K562 (cell line): Measurements from ENCODE around the gene CHSY1. TPM values are rescaled to one million over a fixed set of nuclear protein-coding genes. Genes with fewer than 3 reads are reported as not detected.
A peak's percentile ranks its signal among the peaks of the same experiment; 100 is the strongest.

Experiments used
- ETV5 ChIP-seq: sonication (generic); formaldehyde crosslinking; IDR thresholded peaks from 2 replicates; pipeline ENCODE4 v1.4.0; 2020; ENCODE audit warnings: low read depth, mild to moderate bottlenecking, missing genetic modification reagents
- HNRNPL ChIP-seq: fragments of 200-400 bp; formaldehyde crosslinking; IDR thresholded peaks from 2 replicates; pipeline ENCODE4 v1.6.1; 2017; ENCODE audit warnings: low read depth, mild to moderate bottlenecking, low read length
- KLF1 ChIP-seq: fragments of 450-650 bp; IDR thresholded peaks from 2 replicates; pipeline ENCODE4 v1.6.1; 2016; ENCODE audit warnings: missing genetic modification characterization, missing compliant biosample characterization
- MCM3 ChIP-seq: fragments of 450-650 bp; IDR thresholded peaks from 2 replicates; pipeline ENCODE4 v1.6.1; 2016
- NONO ChIP-seq, 2 experiments: fragments of 200-400 bp in 1 of 2; fragments of 450-650 bp in 1 of 2; formaldehyde crosslinking in 1 of 2; IDR thresholded peaks; 2 replicates each; pipeline ENCODE4 v1.6.1; 2017; ENCODE audit warnings: low read depth in 2 of 2, mild to moderate bottlenecking in 2 of 2, moderate library complexity in 2 of 2, low read length in 1 of 2
- SAFB ChIP-seq: fragments of 200-400 bp; formaldehyde crosslinking; IDR thresholded peaks from 2 replicates; pipeline ENCODE4 v1.6.1; 2017; ENCODE audit warnings: low read depth, low read length, borderline replicate concordance
- ZNF212 ChIP-seq: fragments of 450-650 bp; formaldehyde crosslinking; IDR thresholded peaks from 2 replicates; pipeline ENCODE4 v1.4.0; 2020; ENCODE audit warnings: mild to moderate bottlenecking
- ZNF766 ChIP-seq: fragments of 200-800 bp; sonication (Bioruptor generic); conservative IDR thresholded peaks from 2 replicates; pipeline ENCODE4 v1.6.1; 2016; ENCODE audit warnings: missing genetic modification characterization, missing compliant biosample characterization
- polyA plus RNA-seq, 8 experiments: library from polyadenylated mRNA; depleted of rRNA in 4 of 8; stranded (reverse) in 5 of 8; unstranded in 3 of 8; fragments of >200 nt; fragmentation: Nextera tagmentation in 2 of 8; fragmentation: Illumina TruSeq in 1 of 8; extraction: Ambion mirVana in 2 of 8; extraction: Trizol in 1 of 8; gene quantifications; 2 replicates each; pipeline versions ENCODE4 v1.2.1 to v1.2.3, GENCODE V29; 2011 to 2014; ENCODE audit warnings: inconsistent platforms in 1 of 8, missing spikeins in 1 of 8
- total RNA-seq, 7 experiments: library from RNA; depleted of rRNA in 6 of 7; stranded (reverse); fragments of >200 nt in 6 of 7; fragmentation: Illumina TruSeq in 2 of 7; extraction: Trizol in 2 of 7; gene quantifications; 2 replicates each; pipeline versions ENCODE4 v1.2.1 to v1.2.3, GENCODE V29; 2011 to 2021; ENCODE audit warnings: low replicate concordance in 1 of 7
- TF ChIP-seq, protein P1 (sequence below), 2 experiments: IDR thresholded peaks; 2 replicates each; pipeline ENCODE4 v1.6.1; 2012; ENCODE audit warnings: improper control_type of control experiment in 2 of 2, low read depth in 2 of 2, low read length in 2 of 2, borderline replicate concordance in 1 of 2
- TF ChIP-seq, protein P2 (sequence below): sonication (generic); formaldehyde crosslinking; IDR thresholded peaks from 2 replicates; pipeline ENCODE4 v1.8.0; 2023; ENCODE audit warnings: mild to moderate bottlenecking, missing genetic modification reagents
- TF ChIP-seq, protein P3 (sequence below), 2 experiments: IDR thresholded peaks; 2 replicates each; pipeline ENCODE4 v1.6.1; 2011; ENCODE audit warnings: borderline replicate concordance in 1 of 2, control low read depth in 1 of 2, low read depth in 1 of 2, low read length in 1 of 2, mild to moderate bottlenecking in 1 of 2, mixed read lengths in 1 of 2, moderate library complexity in 1 of 2; ENCODE audit not compliant: insufficient read depth in 1 of 2, insufficient read length in 1 of 2, poor library complexity in 1 of 2, severe bottlenecking in 1 of 2; ENCODE audit errors: extremely low read depth in 1 of 2

CHSY1 gene
- total and polyA plus RNA-seq, 9 of the 15 experiments (the other 6 are each of a cell fraction or from before 2014, with no cell fraction given): 7.0 to 16.4 (median 13.4) TPM

DNA sequence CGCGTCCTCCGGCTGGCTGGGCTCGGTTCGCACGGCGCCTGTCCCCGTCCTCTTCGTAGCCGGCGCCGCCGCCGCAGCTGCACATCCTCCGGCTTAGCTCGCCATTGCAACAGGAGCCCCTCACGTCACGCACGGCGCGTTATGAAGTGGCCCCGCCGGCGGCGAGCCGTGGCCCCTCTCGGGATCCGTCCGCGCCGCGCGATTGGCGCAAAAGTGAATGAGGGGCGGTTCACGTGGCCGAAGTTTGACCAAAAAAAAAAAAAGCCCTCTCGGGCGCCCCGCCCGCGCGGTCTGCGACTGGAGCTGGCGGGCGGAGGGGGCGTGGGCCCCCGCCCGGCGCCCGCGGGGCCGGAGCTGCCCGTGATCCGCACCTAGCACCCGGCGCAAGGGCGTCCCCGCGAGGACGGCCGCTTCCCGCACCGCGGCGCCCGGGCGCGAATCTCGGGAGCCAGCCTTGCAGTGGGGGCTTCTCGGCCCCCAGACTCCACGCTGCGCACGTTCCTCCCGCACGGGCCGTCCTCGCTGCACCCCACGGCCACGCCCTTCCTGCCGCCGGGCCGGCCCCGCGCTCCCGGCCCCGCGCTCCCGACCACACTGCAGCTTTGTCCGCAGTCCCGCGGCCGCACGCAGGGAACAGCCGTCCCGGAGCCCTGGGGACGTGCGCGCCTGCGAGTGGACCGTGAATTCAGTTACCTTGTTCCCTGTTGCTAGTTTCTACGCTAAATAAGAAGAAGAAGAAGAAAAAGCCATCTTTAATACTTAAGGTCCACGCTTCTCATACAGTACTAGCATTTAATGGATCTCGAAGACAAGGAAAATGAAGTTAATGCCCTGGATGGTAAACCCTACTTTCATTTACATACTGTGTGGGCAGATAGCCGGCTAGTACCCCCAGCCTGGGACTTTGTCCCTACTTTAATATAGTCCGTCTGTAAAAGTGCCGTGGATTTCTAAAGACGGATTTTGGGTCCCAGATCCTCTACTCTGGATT is at the start of gene CHSY1 (continued):
- TF ChIP-seq NONO (IDR thresholded peaks at IDR 0.05; ENCODE audit: low read depth in 2 of 2, low read length in 1 of 2) (peak in 1 of 2 experiments; percentile 45; a peak in 1 of 4 replicates), SAFB (peak; percentile 79), MCM3 (no peak), ETV5 (CRISPR knock-in tag) (no peak), ZNF766 (CRISPR knock-in tag) (peak; percentile 75), KLF1 (tag) (peak; percentile 74; the same call in 1 of the 2 replicates), HNRNPL (0 out of 2 replicates have a peak, but pooled peaks have one; percentile 34), ZNF212 (CRISPR knock-in tag) (no peak)
- TF ChIP-seq, protein P1, sequence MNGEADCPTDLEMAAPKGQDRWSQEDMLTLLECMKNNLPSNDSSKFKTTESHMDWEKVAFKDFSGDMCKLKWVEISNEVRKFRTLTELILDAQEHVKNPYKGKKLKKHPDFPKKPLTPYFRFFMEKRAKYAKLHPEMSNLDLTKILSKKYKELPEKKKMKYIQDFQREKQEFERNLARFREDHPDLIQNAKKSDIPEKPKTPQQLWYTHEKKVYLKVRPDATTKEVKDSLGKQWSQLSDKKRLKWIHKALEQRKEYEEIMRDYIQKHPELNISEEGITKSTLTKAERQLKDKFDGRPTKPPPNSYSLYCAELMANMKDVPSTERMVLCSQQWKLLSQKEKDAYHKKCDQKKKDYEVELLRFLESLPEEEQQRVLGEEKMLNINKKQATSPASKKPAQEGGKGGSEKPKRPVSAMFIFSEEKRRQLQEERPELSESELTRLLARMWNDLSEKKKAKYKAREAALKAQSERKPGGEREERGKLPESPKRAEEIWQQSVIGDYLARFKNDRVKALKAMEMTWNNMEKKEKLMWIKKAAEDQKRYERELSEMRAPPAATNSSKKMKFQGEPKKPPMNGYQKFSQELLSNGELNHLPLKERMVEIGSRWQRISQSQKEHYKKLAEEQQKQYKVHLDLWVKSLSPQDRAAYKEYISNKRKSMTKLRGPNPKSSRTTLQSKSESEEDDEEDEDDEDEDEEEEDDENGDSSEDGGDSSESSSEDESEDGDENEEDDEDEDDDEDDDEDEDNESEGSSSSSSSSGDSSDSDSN (IDR thresholded peaks at IDR 0.05; ENCODE audit: borderline replicate concordance in 1 of 2, low read depth in 2 of 2, low read length in 2 of 2): 0 out of 4 replicates have a peak, but pooled peaks of 1 of the 2 experiments have one; percentile 48
- TF ChIP-seq, protein P2, sequence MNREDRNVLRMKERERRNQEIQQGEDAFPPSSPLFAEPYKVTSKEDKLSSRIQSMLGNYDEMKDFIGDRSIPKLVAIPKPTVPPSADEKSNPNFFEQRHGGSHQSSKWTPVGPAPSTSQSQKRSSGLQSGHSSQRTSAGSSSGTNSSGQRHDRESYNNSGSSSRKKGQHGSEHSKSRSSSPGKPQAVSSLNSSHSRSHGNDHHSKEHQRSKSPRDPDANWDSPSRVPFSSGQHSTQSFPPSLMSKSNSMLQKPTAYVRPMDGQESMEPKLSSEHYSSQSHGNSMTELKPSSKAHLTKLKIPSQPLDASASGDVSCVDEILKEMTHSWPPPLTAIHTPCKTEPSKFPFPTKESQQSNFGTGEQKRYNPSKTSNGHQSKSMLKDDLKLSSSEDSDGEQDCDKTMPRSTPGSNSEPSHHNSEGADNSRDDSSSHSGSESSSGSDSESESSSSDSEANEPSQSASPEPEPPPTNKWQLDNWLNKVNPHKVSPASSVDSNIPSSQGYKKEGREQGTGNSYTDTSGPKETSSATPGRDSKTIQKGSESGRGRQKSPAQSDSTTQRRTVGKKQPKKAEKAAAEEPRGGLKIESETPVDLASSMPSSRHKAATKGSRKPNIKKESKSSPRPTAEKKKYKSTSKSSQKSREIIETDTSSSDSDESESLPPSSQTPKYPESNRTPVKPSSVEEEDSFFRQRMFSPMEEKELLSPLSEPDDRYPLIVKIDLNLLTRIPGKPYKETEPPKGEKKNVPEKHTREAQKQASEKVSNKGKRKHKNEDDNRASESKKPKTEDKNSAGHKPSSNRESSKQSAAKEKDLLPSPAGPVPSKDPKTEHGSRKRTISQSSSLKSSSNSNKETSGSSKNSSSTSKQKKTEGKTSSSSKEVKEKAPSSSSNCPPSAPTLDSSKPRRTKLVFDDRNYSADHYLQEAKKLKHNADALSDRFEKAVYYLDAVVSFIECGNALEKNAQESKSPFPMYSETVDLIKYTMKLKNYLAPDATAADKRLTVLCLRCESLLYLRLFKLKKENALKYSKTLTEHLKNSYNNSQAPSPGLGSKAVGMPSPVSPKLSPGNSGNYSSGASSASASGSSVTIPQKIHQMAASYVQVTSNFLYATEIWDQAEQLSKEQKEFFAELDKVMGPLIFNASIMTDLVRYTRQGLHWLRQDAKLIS: 0 out of 2 replicates have a peak, but pooled peaks have one; percentile 53
- TF ChIP-seq, protein P3, sequence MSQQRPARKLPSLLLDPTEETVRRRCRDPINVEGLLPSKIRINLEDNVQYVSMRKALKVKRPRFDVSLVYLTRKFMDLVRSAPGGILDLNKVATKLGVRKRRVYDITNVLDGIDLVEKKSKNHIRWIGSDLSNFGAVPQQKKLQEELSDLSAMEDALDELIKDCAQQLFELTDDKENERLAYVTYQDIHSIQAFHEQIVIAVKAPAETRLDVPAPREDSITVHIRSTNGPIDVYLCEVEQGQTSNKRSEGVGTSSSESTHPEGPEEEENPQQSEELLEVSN (IDR thresholded peaks at IDR 0.05; ENCODE audit: borderline replicate concordance in 1 of 2, extremely low read depth in 1 of 2, insufficient read depth in 1 of 2, insufficient read length in 1 of 2, low read depth in 1 of 2, low read length in 1 of 2, poor library complexity in 1 of 2, severe bottlenecking in 1 of 2): peak; percentile 57 to 60
